GM10248 (cell line): ENCODE measurements around the gene CSNK2A3.

Experiments used
- CTCF ChIA-PET: fragments of 300-600 bp; sonication (Branson Sonifier 250); formaldehyde crosslinking; extraction: SDS; loops from one replicate; lab custom pipeline; 2021; ENCODE audit warnings: antibody characterized with exemption; lab: Yijun Ruan, JAX
- POLR2A ChIA-PET: fragments of 350-650 bp; sonication (Branson Sonifier 250); formaldehyde crosslinking; extraction: SDS; loops from one replicate; lab custom pipeline; 2020; ENCODE audit warnings: antibody characterized with exemption; lab: Yijun Ruan, JAX
- DNase-seq: peaks from one replicate; pipeline ENCODE4 v3.0.0; 2012; ENCODE audit errors: extremely low spot score
- TF ChIP-seq, protein P1 (sequence below): IDR thresholded peaks from 2 replicates; pipeline ENCODE4 v1.5.1; 2012; ENCODE audit warnings: mild to moderate bottlenecking, low read depth; ENCODE audit errors: extremely low read depth, missing control alignments, control extremely low read depth

Gene CSNK2A3

DNA sequence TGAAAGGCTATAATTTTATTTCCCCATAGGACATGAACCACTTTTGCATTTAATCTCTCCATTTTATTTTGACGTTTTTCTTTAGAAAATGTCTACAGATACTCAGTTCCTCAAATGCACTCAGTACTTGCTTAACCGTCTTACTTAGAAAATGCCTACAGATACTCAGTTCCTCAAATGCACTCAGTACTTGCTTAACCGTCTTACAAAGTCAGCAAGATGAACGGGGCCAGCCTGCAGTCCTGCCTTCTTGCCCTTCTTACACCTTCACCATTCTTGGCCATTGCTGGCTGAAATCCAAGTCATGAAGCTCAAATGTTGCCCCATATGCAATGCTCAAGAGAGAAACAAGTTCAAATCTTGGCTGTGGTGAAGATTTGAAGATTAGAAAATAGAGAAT is 34.1 kb downstream of the CSNK2A3 start:
- ChIA-PET CTCF (interaction anchor here (1.0 to 1.4 kb wide), 2 partner anchors 10 to 32 kb away, joined by 3 read pairs; no protein-coding TSS in a partner anchor), POLR2A (no interaction called here)
- DNase-seq, result no peak

DNA sequence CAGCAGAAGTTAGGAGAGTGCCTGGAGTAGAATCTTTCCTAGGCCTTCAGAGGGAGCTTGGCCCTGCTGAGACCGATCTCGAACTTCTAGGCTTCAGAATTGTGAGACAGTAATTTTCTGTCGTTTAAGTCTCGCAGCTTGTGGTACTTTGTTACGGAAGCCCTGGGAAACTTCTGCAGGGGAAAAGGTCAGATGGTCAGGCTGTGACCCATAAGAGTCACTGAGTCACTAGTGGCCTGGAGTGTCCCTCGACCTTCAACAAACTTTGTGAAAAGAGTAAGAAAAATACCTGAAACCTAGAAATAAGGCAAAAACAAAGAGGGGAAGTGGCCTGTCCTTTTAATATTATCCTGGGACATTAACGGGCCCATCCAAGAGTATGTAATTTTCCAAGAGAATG is 34.6 kb downstream of the CSNK2A3 start:
- POLR2A ChIA-PET, result no interaction called here
- no peak for DNase-seq
- TF ChIP-seq, protein P1, sequence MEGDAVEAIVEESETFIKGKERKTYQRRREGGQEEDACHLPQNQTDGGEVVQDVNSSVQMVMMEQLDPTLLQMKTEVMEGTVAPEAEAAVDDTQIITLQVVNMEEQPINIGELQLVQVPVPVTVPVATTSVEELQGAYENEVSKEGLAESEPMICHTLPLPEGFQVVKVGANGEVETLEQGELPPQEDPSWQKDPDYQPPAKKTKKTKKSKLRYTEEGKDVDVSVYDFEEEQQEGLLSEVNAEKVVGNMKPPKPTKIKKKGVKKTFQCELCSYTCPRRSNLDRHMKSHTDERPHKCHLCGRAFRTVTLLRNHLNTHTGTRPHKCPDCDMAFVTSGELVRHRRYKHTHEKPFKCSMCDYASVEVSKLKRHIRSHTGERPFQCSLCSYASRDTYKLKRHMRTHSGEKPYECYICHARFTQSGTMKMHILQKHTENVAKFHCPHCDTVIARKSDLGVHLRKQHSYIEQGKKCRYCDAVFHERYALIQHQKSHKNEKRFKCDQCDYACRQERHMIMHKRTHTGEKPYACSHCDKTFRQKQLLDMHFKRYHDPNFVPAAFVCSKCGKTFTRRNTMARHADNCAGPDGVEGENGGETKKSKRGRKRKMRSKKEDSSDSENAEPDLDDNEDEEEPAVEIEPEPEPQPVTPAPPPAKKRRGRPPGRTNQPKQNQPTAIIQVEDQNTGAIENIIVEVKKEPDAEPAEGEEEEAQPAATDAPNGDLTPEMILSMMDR, result no peak
- CTCF ChIA-PET, result interaction anchor here (1.0 kb wide), 1 partner anchor 9 kb away, joined by 3 read pairs; no protein-coding TSS in a partner anchor

More for the DNA sequence above, 34.1 kb downstream of the CSNK2A3 start:
- TF ChIP-seq, protein P1, result no peak

DNA sequence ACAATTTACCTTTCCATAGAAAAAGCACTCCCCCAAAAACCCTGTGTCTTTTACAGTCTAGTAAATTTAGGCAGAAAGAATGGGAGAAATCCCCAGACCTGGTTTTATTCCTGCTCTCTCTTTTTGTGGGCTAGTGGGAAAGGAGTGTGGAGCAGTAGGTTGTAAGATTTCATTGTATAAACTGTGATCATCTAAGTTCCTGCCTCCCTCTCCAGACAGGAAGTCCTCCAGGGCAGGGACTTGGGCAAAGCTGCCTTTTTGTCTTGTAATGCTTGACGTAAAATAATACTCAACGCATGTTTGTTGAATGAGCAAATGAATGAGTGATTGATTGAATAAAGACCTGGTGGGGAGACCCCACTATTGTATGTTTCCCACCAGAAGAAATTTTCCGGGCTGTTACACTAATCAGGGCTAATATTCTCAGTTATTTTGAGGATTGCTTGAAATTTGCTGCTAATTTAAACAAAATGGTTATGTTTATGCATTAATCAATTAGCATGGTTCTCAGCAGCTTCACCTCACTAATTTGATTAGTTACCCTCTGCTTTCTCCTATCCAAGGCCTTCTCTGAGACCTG is 36.3 kb downstream of the CSNK2A3 start:
- CTCF ChIA-PET, result no interaction called here
- POLR2A ChIA-PET, result no interaction called here
- no peak for DNase-seq
- TF ChIP-seq, protein P1, result no peak

DNA sequence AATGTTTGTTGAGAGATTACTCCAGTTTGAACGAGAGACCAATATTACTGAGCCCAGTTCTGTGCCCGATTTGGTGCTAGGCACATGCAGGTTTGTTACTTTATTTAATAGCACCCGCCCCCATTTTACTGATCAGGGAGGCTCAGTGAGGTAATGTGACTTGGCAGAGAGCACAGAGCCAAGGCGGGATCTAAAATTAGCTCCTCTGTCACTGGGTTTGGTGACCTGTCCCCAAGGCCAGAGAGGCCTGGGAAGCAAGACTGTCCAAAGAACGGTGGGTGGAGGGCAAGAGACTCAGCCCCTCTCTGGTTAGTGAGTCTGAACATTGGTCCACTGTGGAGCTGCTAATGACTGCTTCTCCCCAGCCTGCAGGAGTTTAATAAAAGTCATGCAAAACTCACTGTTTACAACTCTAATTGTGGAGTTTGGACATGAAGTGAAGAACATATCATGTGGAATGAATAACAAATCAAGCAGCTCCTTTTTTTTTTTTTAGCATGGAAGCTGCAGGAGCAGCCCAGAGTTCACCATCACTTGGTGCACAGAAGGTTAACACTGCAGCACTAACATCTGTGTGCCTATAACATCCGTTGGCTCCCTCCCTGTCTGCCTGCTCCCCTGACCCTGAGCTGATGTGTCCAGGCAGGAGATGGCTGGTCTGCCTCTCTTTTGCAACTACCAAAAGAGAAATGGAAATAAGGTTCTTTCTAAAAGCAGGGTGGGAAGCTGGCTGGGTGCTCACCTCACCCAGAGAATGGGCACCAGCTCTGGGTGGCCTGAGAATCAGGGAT is 39.0 kb downstream of the CSNK2A3 start:
- ChIA-PET CTCF (interaction anchor here (1.4 to 1.6 kb wide), 2 partner anchors 10 to 45 kb away, joined by 4 to 5 read pairs; no protein-coding TSS in a partner anchor), POLR2A (no interaction called here)
- TF ChIP-seq, protein P1, result no peak
- no peak for DNase-seq

DNA sequence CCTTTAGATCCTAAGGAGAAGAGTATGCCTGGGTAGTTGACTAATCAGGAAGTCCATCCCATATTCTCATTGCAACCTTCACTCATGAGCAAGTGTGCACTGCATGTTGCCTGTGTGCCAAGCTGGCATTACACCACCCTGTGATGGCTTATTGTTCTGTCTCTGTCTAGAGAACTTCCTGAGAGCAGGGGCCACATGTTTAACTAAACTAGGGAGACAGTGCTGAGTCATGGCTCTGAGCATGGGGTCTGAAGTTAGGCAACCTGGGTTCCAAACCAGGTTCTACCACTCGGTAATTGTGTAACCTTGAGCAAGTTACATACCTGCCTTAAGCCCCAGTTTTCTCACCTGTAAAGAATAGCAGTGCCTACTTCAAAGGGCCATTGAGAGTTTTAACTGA is 39.6 kb downstream of the CSNK2A3 start:
- ChIA-PET POLR2A (no interaction called here), CTCF (interaction anchor here (1.4 to 1.6 kb wide), 2 partner anchors 9 to 45 kb away, joined by 4 to 5 read pairs; no protein-coding TSS in a partner anchor)
- DNase-seq, result no peak
- TF ChIP-seq, protein P1, result no peak

DNA sequence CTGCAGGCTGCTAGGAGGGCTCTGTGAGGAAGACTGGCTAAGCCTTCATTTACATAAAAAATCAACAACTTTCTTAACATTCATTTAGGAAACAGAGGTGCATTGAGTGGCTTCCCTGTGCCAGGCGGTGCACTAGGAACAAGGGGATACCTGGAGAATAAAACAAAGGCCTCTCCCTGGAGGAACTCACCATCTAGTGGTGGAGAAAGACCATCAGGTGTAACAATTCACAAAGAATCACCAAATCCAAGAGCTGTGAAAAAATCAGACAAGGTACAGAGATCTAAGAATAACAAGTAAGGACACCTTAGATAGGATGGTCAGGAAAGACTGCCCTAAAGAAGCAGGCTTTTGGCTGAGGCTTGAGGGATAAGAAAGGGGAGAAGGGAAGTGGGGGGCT is 40.3 kb downstream of the CSNK2A3 start:
- POLR2A ChIA-PET, result no interaction called here
- TF ChIP-seq, protein P1, result no peak
- CTCF ChIA-PET, result interaction anchor here (1.6 kb wide), 1 partner anchor 8 kb away, joined by 5 read pairs; no protein-coding TSS in a partner anchor
- no peak for DNase-seq
